ENCODE measurements around the gene C22orf39. TPM values are rescaled to one million over a fixed set of nuclear protein-coding genes. Genes with fewer than 3 reads are reported as not detected.
A peak's percentile ranks its signal among the peaks of the same experiment; 100 is the strongest.

C22orf39 gene
- total RNA-seq, 1 donor from 2014 or later: 26.6 TPM

- Mint-ChIP-seq H3K4me3 (ENCODE audit: unreplicated experiment) (peak overlapping the region; percentile 90), H3K27ac (ENCODE audit: unreplicated experiment) (peak overlapping the region; percentile 45), H3K27me3 (ENCODE audit: unreplicated experiment) (peaks cover 4% of the 10 kb centered on the region), H3K36me3 (ENCODE audit: low read depth, unreplicated experiment) (peaks cover 16% of the 10 kb centered on the region), H3K9me3 (ENCODE audit: unreplicated experiment) (no peaks in the 10 kb centered on the region), H3K4me1 (ENCODE audit: unreplicated experiment) (peaks cover 25% of the 10 kb centered on the region)
- DNase-seq (ENCODE audit: low spot score): no peak
- TF ChIP-seq CTCF (IDR thresholded peaks at IDR 0.05; ENCODE audit: unreplicated experiment): no peak
These were observed 30.8 kb upstream of the C22orf39 start for GRCh38 chr22:19478045-19478900.

GRCh38 chr22:19477321-19478044 lies 30.0 kb upstream of the C22orf39 start:
- Mint-ChIP-seq H3K4me1 (ENCODE audit: unreplicated experiment) (peaks cover 25% of the 10 kb centered on the region), H3K4me3 (ENCODE audit: unreplicated experiment) (peak overlapping the region; percentile 90), H3K9me3 (ENCODE audit: unreplicated experiment) (no peaks in the 10 kb centered on the region), H3K27me3 (ENCODE audit: unreplicated experiment) (peaks cover 5% of the 10 kb centered on the region), H3K36me3 (ENCODE audit: low read depth, unreplicated experiment) (peaks cover 18% of the 10 kb centered on the region), H3K27ac (ENCODE audit: unreplicated experiment) (peak overlapping the region; percentile 27)
- DNase-seq (ENCODE audit: low spot score): no peak
- no peak for TF ChIP-seq CTCF (IDR thresholded peaks at IDR 0.05; ENCODE audit: unreplicated experiment)

- H3K4me3 Mint-ChIP-seq (ENCODE audit: unreplicated experiment): no peak overlapping the region
- peaks cover 25% of the 10 kb centered on the region for H3K36me3 Mint-ChIP-seq (ENCODE audit: low read depth, unreplicated experiment)
- H3K9me3 Mint-ChIP-seq (ENCODE audit: unreplicated experiment): no peaks in the 10 kb centered on the region
- H3K4me1 Mint-ChIP-seq (ENCODE audit: unreplicated experiment): peaks cover 25% of the 10 kb centered on the region
- TF ChIP-seq CTCF (IDR thresholded peaks at IDR 0.05; ENCODE audit: unreplicated experiment): no peak
- peak overlapping the region; percentile 6 for H3K27ac Mint-ChIP-seq (ENCODE audit: unreplicated experiment)
- DNase-seq (ENCODE audit: low spot score): no peak
- H3K27me3 Mint-ChIP-seq (ENCODE audit: unreplicated experiment): peaks cover 5% of the 10 kb centered on the region
These were observed 28.5 kb upstream of the C22orf39 start for GRCh38 chr22:19476023-19476422.

- Mint-ChIP-seq H3K27me3 (ENCODE audit: unreplicated experiment) (peaks cover 2% of the 10 kb centered on the region), H3K4me1 (ENCODE audit: unreplicated experiment) (peaks cover 14% of the 10 kb centered on the region), H3K9me3 (ENCODE audit: unreplicated experiment) (no peaks in the 10 kb centered on the region), H3K4me3 (ENCODE audit: unreplicated experiment) (no peak overlapping the region), H3K27ac (ENCODE audit: unreplicated experiment) (no peak overlapping the region), H3K36me3 (ENCODE audit: low read depth, unreplicated experiment) (peaks cover 37% of the 10 kb centered on the region)
- DNase-seq (ENCODE audit: low spot score): no peak
- no peak for TF ChIP-seq CTCF (IDR thresholded peaks at IDR 0.05; ENCODE audit: unreplicated experiment)
These were observed 26.1 kb upstream of the C22orf39 start for GRCh38 chr22:19473578-19473977.

GRCh38 chr22:19472233-19472632 lies 24.7 kb upstream of the C22orf39 start:
- Mint-ChIP-seq H3K36me3 (ENCODE audit: low read depth, unreplicated experiment) (peaks cover 49% of the 10 kb centered on the region), H3K27me3 (ENCODE audit: unreplicated experiment) (peaks cover 2% of the 10 kb centered on the region), H3K4me1 (ENCODE audit: unreplicated experiment) (peaks cover 8% of the 10 kb centered on the region), H3K9me3 (ENCODE audit: unreplicated experiment) (no peaks in the 10 kb centered on the region), H3K4me3 (ENCODE audit: unreplicated experiment) (peak overlapping the region; percentile 51), H3K27ac (ENCODE audit: unreplicated experiment) (no peak overlapping the region)
- no peak for TF ChIP-seq CTCF (IDR thresholded peaks at IDR 0.05; ENCODE audit: unreplicated experiment)
- DNase-seq (ENCODE audit: low spot score): no peak

Measured in endothelial cell (in vitro differentiated cells).